NCI-H2196 treated with DMSO at 0.1 percent for 48 hours (cell line): Measurements from ENCODE around the gene MSRB1.
"Not testable (repeated sequence)": the region's sequence is repeated elsewhere in the genome, so short reads cannot be mapped to it uniquely, and the experiment has no call there.

ENCODE experiments used
- DNase-seq: peaks from one replicate; lab custom pipeline; 2025; ENCODE audit not compliant: unreplicated experiment; lab: John Stamatoyannopoulos, UW

The MSRB1 gene

DNA sequence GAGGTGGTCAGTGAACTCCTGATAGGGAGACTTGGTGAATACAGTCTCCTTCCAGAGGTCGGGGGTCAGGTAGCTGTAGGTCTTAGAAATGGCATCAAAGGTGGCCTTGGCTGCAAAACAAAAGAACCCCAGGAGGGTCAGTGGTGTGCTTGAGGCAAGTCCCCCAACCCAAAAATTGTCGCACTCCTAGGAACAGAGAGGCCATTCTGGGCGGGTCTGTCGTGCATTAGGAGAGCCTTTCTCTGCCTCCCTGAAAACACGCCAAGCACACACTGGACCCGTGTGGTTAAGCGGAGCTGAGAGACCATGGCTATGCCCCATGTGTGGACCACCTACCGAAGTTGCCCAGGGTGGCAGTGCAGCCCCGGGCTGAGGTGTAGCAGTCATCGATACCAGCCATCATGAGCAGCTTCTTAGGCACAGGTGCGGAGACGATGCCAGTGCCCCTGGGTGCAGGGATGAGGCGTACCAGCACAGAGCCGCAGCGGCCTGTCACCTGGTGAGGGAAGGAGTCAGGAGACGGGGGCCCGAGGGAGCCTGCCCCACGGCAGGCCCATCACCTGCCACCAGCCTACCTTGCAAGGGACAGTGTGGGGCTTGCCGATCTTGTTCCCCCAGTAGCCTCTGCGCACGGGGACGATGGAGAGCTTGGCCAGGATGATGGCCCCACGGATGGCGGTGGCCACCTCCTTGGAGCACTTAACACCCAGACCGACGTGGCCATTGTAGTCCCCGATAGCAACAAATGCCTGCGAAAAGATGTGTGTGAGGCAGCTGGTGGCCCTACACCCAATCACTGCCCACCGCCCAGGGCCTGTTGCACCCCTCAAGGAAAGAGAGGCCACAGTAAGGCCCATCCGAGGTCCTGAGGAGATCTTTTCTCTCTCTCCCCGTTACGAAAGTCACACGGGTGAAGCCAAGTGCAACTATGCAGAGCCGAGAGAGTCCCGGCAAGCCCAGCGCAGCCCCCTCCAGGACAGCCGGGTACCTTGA lies 19.5 kb upstream of the MSRB1 start:
- not testable (repeated sequence) for DNase-seq

DNA sequence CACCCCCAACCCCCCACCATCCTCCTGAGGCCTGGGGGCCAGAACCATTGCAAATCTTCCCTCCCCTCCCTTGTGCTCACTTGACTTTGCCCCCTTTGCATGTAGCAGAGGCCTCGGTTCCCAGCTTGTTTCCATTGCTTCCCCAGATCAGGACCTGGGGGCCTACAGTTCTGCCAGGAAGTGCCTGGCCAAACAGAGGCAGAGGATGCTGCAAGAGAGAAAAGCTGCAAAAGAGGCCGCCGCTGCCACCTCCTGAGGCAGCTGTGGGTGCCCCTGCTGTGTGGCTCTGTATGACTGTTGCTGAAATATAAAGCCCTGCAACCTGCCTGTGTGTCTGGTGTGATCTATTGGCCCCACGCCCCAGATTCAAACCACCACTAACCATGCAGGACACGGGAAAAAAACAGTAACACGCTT lies 18.7 kb upstream of the MSRB1 start:
- DNase-seq = no peak

DNA sequence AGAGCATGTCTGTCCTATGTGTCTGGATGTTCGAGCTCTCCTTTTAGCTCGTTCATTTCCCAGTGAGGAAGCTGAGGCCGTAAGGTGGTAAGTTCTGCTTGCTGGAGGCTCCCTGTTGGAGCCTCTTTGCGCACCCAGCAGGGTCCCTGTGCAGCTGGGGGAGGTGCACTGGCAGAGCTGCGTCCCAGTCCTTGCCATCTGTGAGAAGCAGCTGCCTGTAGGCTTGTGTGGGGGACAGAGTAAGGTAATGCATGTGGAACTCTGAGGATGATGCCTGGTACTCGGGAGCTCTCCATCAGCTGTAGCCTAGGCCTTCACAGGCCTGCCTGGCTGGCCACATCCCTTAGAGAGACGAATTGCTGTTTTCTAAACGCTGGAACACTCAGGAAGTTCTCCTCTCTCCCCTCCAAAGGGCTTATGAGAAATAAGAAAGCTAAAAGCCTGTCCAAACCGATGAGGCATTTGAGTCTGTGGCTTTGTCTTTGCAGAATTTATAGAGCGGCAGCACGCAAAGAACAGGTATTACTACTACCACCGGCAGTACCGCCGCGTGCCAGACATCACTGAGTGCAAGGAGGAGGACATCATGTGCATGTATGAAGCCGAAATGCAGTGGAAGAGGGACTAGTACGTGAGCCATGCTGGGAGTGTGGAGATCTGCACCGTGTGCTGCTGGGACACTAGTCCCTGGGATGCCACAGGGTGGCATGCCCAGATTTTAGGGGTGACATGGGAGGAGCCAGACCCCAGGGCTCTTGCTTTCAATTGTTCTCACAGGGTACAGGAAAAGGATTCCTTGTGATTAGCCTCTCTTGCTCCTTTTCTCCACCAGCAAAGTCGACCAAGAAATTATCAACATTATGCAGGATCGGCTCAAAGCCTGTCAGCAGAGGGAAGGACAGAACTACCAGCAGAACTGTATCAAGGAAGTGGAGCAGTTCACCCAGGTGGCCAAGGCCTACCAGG lies 17.9 kb upstream of the MSRB1 start:
- DNase-seq = no peak

DNA sequence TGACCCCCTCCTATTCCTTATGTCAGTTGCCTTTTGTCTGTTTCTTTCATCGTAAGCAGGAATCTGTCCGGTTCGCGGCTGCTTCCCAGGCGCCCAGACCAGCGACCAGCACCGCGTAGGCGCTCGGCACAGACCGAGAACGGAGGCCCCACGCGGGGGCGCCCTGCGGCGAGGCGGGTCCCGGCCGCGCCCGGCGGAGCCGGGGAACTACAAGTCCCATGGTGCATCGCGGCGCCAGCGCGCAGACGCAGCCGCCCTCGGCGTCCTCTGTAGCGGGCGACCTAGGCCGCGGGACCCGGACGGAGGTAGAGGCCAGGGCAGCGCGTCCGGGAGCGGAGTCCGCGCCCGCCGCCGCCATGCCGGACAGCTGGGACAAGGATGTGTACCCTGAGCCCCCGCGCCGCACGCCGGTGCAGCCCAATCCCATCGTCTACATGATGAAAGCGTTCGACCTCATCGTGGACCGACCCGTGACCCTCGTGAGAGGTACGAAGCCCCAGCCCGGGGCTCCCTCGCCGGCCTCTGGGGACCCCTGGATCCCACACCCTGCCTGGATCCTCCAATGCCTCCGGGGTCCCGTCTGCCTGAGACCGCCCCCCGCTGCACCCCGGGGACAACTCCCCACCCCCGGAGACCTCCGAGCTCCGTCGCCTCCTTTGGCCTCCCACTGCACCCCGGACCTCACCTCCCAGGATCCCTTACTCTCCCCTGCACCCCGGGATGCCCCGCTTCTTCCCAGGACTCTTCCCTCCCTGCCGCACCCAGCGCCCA lies 16.5 kb upstream of the MSRB1 start, which contains the start of gene NDUFB10:
TSS of gene NDUFB10 (plus strand) at position 270 of the 771 bp plus-strand sequence. CDS start at position 357, 87 bp downstream.
- DNase-seq = peak; percentile 64

DNA sequence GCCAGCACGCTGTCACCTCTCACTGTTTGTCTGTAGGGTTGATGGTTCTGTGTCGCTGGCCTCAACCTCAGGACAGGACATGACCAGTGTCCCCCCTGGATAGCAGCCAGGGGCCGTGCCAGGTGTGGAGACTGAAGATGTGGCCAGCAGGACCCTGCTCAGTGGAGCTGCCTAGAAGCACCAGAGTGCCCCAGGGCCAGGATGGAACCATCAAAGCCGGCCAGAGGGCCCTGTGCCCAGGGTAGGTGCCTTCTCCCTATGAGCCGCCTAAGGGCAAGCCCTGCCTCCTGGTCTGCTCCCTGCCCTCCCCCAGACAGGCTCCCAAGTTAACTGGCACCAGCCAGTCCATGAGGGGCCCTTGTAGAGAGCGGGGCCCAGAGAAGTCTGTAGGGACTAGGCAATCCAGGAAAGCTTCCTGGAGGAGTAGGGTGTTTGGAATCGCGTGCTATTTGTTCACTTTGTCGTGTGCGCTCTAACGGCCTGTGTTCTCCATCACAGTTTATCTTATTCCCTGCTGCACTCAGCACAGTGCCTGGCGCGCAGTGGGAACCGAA lies 15.8 kb upstream of the MSRB1 start:
- no peak for DNase-seq

DNA sequence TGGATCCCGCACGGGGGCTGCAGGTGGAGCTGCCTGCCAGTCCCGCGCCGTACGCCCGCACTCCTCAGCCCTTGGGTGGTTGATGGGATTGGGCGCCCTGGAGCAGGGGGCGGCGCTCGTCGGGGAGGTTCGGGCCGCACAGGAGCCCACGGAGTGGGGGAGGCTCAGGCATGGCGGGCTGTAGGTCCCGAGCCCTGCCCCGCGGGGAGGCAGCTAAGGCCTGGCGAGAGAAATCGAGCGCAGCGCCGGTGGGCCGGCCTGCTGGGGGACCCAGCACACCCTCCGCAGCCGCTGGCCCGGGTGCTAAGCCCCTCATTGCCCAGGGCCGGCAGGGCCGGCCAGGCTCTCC lies 15.1 kb upstream of the MSRB1 start:
- not testable (repeated sequence) for DNase-seq

DNA sequence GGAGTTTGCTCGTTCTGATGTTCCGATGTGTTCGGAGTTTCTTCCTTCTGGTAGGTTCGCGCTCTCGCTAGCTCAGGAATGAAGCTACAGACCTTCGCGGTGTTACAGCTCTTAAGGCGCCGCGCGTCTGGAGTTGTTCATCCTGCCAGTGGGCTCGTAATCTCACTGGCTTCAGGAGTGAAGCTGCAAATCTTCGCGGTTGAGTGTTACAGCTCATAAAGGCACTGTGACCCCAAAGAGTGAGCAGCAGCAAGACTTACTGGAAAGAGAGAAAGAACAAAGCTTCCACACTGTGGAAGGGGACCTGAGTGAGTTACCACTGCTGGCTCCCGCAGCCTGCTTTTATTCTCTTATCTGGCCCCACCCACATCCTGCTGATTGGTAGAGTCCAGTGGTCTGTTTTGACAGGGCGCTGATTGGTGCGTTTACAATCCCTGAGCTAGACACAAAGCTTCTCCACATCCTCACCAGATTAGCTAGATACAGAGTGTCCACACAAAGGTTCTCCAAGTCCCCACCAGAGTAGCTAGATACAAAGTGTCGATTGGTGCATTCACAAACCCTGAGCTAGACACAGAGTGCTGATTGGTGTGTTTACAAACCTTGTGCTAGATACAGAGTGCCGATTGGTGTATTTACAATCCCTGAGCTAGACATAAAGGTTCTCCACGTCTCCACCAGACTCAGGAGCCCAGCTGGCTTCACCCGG lies 14.6 kb upstream of the MSRB1 start:
- not testable (repeated sequence) for DNase-seq

DNA sequence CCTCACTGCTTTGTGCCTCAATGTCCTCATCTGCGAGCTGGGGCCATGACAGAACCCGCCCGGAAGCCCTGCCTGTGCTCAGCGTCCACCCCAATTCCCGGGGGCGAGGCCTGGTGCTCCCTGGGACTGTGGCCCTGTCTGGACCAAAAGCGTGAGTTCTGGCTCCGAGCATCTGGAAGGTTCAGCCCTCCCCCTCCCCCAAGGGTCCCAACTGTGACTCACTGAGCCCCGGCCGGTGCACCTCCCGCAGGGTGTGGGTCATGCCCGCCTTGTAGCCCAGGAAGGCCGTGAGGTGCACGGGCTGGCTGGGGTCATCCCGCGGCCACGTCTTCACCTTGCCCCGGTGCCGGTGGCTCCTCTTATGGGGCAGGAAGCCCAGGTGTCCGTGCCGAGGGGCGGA lies 10.7 kb upstream of the MSRB1 start:
- DNase-seq = no peak

DNA sequence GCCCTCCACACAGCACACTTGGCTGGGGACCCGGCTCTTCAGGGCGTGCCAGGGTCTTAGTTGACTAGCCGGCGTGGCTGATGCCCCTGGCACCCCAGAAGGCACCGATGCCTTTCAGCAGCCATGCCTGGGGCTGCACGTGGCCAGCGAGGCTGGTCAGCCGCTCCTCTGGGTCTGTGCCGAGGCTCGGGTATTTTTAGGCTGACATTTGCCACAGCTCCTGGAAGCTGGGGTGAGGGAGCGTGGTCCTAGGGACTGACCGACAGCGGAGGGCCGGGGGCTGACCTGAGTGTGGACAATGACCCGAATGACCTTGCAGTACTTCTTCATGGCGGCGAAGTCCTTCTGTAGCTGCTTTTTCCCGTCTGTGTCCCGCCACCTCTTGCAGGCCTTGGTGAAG lies 7.6 kb upstream of the MSRB1 start:
- DNase-seq = no peak

DNA sequence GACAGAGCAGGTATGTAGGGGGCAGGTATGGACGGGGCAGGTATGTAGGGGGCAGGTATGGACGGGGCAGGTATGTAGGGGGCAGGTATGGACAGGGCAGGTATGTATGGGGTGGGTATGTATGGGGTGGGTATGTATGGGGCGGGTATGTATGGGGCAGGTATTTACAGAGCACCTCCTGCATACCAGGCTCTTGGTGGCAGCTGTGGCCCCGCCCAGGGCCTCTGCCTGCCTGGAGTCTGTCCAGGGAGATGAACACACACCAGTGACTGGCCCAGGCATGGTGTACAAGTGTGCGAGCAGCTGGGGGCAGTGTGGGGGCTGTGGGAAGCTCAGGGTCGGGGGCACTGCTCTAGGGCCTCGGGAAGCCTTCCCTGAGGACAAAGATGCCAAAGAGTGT lies 7.0 kb upstream of the MSRB1 start:
- no peak for DNase-seq

DNA sequence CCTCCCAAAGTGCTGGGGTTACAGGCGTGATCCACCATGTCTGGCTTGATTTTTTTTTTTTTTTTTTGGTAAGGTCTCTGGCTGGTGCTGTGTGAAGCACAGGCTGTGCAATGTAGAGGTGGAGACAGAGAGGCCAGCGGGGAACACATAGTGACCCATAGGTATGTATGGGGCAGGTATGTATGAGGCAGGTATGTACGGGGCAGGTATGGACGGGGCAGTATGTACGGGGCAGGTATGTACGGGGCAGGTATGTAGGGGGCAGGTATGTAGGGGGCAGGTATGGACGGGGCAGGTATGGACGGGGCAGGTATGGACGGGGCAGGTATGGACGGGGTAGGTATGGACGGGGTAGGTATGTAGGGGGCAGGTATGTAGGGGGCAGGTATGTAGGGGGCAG lies 6.5 kb upstream of the MSRB1 start:
- DNase-seq = no peak

DNA sequence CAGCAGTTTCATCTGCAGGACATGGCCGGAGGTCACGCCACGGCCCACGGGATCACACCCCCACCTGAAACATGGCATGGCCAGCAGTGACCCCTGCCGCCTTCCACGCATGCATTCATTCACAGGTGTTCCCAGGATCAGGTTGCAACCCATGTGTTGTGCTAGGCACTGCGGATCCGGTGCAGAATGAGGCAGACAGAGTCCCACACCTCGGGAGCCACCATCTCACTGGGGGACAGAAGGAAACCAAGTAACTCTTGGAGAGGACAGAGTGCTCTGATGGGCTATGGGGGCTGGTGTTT lies 4.3 kb upstream of the MSRB1 start:
- DNase-seq = no peak

DNA sequence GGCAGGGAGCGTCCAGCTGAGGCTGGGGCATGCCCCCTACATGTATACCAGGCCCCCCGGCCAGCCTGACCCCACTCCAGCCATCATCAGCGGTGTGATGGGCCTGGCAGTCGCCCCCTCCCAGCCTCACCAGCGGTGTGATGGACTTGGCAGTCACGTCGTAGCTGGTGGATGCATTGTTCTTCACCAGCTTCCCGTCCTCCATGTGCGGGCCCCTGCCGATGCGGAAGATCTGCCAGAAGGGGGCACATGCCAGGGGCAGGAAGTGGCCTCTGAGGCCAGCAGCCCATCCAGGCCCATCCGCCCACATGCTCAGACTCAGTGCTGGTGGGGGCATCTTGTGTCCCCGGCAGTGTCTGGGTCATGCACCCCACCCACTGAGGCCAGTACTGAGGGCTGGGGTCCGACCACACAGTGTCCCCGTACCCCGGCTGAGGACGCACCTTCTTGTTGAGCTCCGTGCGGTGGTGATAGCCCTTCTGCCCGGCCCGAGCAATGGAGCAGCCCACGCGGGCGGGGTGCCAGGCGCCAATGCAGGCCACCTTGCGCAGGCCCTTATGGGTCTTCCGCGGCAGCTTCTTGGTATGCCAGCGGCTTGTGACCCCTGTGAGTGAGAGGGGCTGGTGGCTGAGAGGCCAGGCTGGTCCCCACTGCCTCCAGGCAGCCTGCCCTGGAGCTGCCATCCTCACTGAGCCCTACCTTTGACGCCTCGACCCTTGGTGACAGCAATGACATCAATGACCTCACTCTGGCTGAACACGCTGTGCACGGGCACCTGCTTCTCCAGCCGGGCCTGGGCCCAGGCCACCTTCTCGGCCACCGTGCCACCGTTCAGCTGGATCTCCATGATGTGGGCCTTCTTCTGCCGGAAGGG lies 3.7 kb upstream of the MSRB1 start:
- no peak for DNase-seq

DNA sequence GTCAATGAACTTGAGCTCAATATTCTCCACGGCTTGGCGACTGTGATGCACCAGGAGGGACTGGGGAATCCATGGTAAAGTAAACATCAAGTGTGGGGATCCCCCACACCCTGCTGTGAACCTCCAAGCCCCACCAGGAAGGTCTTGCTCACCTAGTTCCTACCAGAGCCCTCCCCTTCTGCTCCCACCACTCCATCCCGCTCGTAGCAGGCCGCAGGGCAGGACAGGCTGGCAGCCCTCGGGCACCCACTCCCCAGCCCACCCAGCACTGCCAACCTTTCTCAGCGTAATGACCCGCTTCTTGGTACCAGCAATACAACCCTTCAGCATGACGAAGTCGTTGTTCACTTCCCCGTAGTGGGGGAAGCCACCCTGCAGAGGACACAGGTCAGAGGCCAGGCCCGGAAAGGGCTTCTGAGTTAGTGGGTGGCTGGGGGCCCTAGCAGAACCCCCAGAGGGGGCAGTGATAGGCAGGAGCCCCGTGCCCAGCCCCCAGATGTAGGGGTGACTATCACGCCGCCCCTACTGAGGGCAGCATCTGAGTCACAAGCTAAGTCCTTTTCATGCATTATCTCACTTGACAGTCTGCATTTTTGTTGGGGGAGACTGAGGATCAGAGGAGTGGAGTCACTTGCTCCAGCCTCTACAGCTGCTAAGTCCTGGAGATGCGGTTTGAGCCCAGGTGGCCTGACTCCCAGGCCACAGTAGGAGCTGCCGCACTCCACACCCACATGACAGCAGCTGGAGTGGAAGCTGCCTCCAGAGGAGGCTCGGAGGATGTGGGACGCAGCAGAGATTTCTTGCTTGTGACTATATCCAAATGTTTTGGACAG lies 2.8 kb upstream of the MSRB1 start:
- DNase-seq = no peak

DNA sequence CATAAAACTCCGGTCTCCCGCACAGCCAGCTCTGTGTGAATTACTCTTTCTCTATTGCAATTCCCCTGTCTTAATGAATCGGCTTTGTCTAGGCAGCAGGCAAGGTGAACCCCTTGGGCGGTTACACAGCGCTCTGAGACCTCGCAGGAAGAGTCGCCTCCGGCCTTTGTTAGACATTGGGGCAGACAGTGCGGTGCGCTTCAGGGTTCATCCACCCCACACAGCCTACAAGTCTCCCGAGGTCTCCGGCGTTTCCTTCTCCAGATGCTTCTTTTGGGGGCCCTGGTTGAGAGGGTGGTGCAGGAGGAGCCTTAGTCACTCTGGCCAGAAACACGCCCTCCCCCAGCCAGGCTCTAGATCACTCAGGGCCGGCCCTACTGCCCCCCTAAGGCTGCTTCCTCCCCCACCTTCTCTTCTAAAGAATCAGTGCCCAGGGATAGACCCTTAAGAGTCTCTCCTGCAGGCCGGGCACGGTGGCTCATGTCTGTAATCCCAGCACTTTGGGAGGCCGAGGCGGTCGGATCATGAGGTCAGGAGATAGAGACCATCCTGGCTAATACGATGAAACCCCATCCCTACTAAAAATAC lies 1.7 kb upstream of the MSRB1 start:
- no peak for DNase-seq

DNA sequence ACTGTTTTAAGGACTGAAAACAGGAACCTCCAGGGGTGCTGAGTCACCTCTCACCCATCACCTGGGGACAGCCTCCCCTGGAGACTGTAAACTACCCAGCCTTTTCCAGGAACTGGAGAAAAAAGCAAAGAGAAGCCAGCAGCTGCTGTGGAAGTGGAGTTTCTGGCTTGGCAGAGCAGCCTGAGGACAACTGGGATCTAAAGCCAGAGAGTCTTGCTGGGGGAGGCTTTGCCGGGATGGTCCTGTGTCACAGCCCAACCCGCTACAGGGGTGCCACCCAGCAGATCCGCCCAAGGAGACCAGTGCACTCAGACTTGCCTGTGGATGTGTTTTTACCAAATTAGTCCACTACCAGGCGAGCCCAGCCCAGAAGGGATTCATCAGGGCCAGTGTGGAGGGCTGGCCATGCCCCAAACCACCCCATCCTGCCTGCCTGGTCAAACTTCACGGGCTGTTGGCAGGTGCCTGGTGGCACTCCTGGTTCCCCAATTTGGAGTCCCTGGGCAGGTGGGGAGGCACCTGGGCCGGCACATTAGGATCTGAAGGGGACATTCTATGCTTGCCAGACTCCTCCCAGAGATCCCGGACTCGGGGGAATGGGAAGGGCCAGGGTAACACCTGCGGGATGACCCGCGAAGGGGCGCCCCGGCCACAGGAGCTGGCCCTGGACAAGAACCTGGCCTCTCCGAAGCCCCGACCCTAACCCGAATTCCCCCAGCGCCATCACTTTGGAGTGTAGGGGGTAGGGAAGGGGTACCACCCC lies 771 bp downstream of the MSRB1 start:
- no peak for DNase-seq
